A673 (cell line): ENCODE measurements around the gene ZNF335.

ENCODE experiments used
- EZH2 ChIP-seq: fragments of 200-600 bp; sonication (generic); IDR thresholded peaks from 2 replicates; pipeline ENCODE4 v1.6.1; 2017; ENCODE audit warnings: borderline replicate concordance, low read depth, mild to moderate bottlenecking, mixed read lengths, antibody characterized with exemption, low read length; ENCODE audit not compliant: poor library complexity, severe bottlenecking
- TF ChIP-seq, protein P1 (sequence below): fragments of 300-800, 200-600 bp; sonication (generic); conservative IDR thresholded peaks from 2 replicates; pipeline ENCODE4 v1.5.1; 2017; ENCODE audit warnings: low read depth, mild to moderate bottlenecking, antibody characterized with exemption, low read length, moderate library complexity, mixed read lengths

DNA sequence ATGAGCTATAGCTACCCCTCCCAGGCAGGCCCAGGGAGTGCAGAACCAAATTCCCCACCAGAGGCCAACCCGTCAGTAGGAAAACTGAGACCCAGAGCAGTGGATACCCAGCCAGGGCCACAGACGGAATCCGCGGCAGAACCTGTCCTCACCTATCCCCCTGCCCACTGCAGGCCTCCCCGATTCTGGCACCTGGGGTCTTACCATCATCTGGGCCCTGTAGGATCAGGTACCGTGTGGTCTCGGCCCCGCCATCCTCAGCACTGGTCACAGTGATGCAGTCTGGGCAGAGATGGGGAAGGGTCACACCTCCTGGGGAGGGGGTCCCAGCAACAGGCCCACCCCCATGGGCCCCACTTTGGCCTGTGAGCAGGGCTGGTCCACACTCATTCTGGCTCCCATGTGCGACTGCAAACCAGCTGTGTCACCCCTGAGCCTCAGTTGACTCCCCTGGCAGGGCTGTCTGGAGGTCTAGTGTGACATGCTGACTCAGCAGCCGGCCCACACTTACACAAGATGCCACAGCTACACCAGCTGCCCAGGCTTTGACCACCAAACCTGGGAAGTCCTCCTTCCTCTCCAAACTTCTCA, 3.8 kb downstream of the ZNF335 start:
- TF ChIP-seq, protein P1, sequence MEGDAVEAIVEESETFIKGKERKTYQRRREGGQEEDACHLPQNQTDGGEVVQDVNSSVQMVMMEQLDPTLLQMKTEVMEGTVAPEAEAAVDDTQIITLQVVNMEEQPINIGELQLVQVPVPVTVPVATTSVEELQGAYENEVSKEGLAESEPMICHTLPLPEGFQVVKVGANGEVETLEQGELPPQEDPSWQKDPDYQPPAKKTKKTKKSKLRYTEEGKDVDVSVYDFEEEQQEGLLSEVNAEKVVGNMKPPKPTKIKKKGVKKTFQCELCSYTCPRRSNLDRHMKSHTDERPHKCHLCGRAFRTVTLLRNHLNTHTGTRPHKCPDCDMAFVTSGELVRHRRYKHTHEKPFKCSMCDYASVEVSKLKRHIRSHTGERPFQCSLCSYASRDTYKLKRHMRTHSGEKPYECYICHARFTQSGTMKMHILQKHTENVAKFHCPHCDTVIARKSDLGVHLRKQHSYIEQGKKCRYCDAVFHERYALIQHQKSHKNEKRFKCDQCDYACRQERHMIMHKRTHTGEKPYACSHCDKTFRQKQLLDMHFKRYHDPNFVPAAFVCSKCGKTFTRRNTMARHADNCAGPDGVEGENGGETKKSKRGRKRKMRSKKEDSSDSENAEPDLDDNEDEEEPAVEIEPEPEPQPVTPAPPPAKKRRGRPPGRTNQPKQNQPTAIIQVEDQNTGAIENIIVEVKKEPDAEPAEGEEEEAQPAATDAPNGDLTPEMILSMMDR: no peak
- no peak for TF ChIP-seq EZH2
